H9 (cell line): ENCODE measurements around the gene ZAP70. TPM values are rescaled to one million over a fixed set of nuclear protein-coding genes. Genes with fewer than 3 reads are reported as not detected.

Experiments used
- DNase-seq: peaks from one replicate; pipeline ENCODE4 v3.0.0-alpha.2; 2017
- H2AFZ ChIP-seq: one replicate; pipeline ENCODE4 v1.6.1; 2013; ENCODE audit warnings: mild to moderate bottlenecking, low read length, control low read depth, moderate library complexity
- H2AK5ac ChIP-seq: 2 replicates; pipeline ENCODE4 v1.6.1; 2013; ENCODE audit warnings: low read length, control low read depth, mixed read lengths; ENCODE audit not compliant: insufficient read length
- H2BK120ac ChIP-seq: one replicate; pipeline ENCODE4 v1.6.1; 2013; ENCODE audit warnings: low read depth, mild to moderate bottlenecking, low read length, control low read depth, inconsistent platforms; ENCODE audit not compliant: poor library complexity, severe bottlenecking
- H2BK12ac ChIP-seq: 2 replicates; pipeline ENCODE4 v1.6.1; 2013; ENCODE audit warnings: low read length, control low read depth, mixed read lengths, low read depth; ENCODE audit not compliant: insufficient read length
- H2BK15ac ChIP-seq: 2 replicates; pipeline ENCODE4 v1.6.1; 2013; ENCODE audit warnings: low read depth, low read length, control low read depth
- H2BK20ac ChIP-seq: one replicate; pipeline ENCODE4 v1.6.1; 2013; ENCODE audit warnings: low read depth, mild to moderate bottlenecking, low read length, control low read depth, inconsistent platforms; ENCODE audit not compliant: poor library complexity, severe bottlenecking
- H2BK5ac ChIP-seq: 2 replicates; pipeline ENCODE4 v1.6.1; 2013; ENCODE audit warnings: low read length, control low read depth, mixed read lengths; ENCODE audit not compliant: insufficient read length
- H3K14ac ChIP-seq: 2 replicates; pipeline ENCODE4 v1.6.1; 2013; ENCODE audit warnings: low read length, control low read depth; ENCODE audit not compliant: insufficient read depth
- H3K18ac ChIP-seq: 2 replicates; pipeline ENCODE4 v1.6.1; 2013; ENCODE audit warnings: low read depth, mild to moderate bottlenecking, mixed read lengths, low read length, control low read depth; ENCODE audit not compliant: insufficient read length
- H3K23ac ChIP-seq: 2 replicates; pipeline ENCODE4 v1.6.1; 2013; ENCODE audit warnings: low read length, control low read depth, mixed read lengths, low read depth; ENCODE audit not compliant: insufficient read length
- H3K23me2 ChIP-seq: 2 replicates; pipeline ENCODE4 v1.6.1; 2013; ENCODE audit warnings: low read depth, mild to moderate bottlenecking, mixed read lengths, low read length, control low read depth; ENCODE audit not compliant: insufficient read length, poor library complexity, severe bottlenecking
- H3K27ac ChIP-seq: 2 replicates; pipeline ENCODE4 v1.5.1; 2013; ENCODE audit warnings: low read length, control low read depth, mixed read lengths, low read depth; ENCODE audit not compliant: insufficient read length
- H3K27me3 ChIP-seq: 2 replicates; pipeline ENCODE4 v1.6.1; 2013; ENCODE audit warnings: low read length, control low read depth, inconsistent platforms; ENCODE audit not compliant: insufficient read depth
- H3K4ac ChIP-seq: 2 replicates; pipeline ENCODE4 v1.6.1; 2013; ENCODE audit warnings: low read depth, mild to moderate bottlenecking, control low read depth, inconsistent platforms, low read length, moderate library complexity
- H3K4me1 ChIP-seq: 2 replicates; pipeline ENCODE4 v1.6.1; 2013; ENCODE audit warnings: low read length, control low read depth, inconsistent platforms; ENCODE audit not compliant: insufficient read depth
- H3K4me2 ChIP-seq: 2 replicates; pipeline ENCODE4 v1.6.1; 2013; ENCODE audit warnings: low read length, control low read depth, mixed read lengths; ENCODE audit not compliant: insufficient read length, insufficient read depth
- H3K56ac ChIP-seq: 2 replicates; pipeline ENCODE4 v1.6.1; 2013; ENCODE audit warnings: low read depth, mild to moderate bottlenecking, mixed read lengths, low read length, control low read depth; ENCODE audit not compliant: insufficient read length
- H3K79me1 ChIP-seq: 2 replicates; pipeline ENCODE4 v1.6.1; 2013; ENCODE audit warnings: low read depth, mild to moderate bottlenecking, moderate library complexity, low read length, control low read depth, inconsistent platforms; ENCODE audit not compliant: insufficient read depth, poor library complexity, severe bottlenecking
- H3K79me2 ChIP-seq: 2 replicates; pipeline ENCODE4 v1.6.1; 2013; ENCODE audit warnings: low read length, control low read depth, inconsistent platforms; ENCODE audit not compliant: insufficient read depth
- H3K9ac ChIP-seq: 2 replicates; pipeline ENCODE4 v1.6.1; 2013; ENCODE audit warnings: low read length, control low read depth, mixed read lengths; ENCODE audit not compliant: insufficient read length; ENCODE audit errors: extremely low read depth
- H3K9me3 ChIP-seq: one replicate; pipeline ENCODE4 v1.6.1; 2013; ENCODE audit warnings: low read depth, low read length, inconsistent platforms; ENCODE audit not compliant: control insufficient read depth
- H3T11ph ChIP-seq: one replicate; pipeline ENCODE4 v1.6.1; 2013; ENCODE audit warnings: mild to moderate bottlenecking, low read length, control low read depth, inconsistent platforms
- H4K20me1 ChIP-seq: one replicate; pipeline ENCODE4 v1.6.1; 2013; ENCODE audit not compliant: control insufficient read depth, insufficient read length, insufficient read depth
- H4K5ac ChIP-seq: 2 replicates; pipeline ENCODE4 v1.6.1; 2013; ENCODE audit warnings: low read depth, mild to moderate bottlenecking, mixed read lengths, low read length, control low read depth; ENCODE audit not compliant: insufficient read length
- H4K8ac ChIP-seq: replicated peaks from 2 replicates; pipeline ENCODE4 v1.6.1; 2013; ENCODE audit warnings: low read length, control low read depth, mixed read lengths, low read depth; ENCODE audit not compliant: insufficient read length
- H4K91ac ChIP-seq: 2 replicates; pipeline ENCODE4 v1.6.1; 2013; ENCODE audit warnings: low read depth, mild to moderate bottlenecking, moderate library complexity, mixed read lengths, low read length, control low read depth; ENCODE audit not compliant: insufficient read length
- H3K27ac Mint-ChIP-seq, 3 experiments: 2 replicates in 2 of 3; 3 replicates in 1 of 3; pipeline ENCODE4 v1.8.0; 2020 to 2021; ENCODE audit warnings: mixed read lengths in 3 of 3, mild to moderate bottlenecking in 1 of 3, moderate library complexity in 1 of 3
- H3K27me3 Mint-ChIP-seq: 2 replicates; pipeline ENCODE4 v1.8.0; 2021; ENCODE audit warnings: low read depth, mild to moderate bottlenecking, moderate library complexity, mixed read lengths
- H3K36me3 Mint-ChIP-seq, 3 experiments: 2 replicates in 2 of 3; 3 replicates in 1 of 3; pipeline ENCODE4 v1.8.0; 2020 to 2021; ENCODE audit warnings: low read depth in 3 of 3, mixed read lengths in 3 of 3; ENCODE audit not compliant: insufficient read depth in 1 of 3
- H3K4me1 Mint-ChIP-seq, 2 experiments: 2 replicates each; pipeline ENCODE4 v1.8.0; 2020; ENCODE audit warnings: mixed read lengths in 2 of 2
- H3K4me3 Mint-ChIP-seq, 2 experiments: 2 replicates in 1 of 2; 3 replicates in 1 of 2; pipeline ENCODE4 v1.8.0; 2020 to 2021; ENCODE audit warnings: mild to moderate bottlenecking in 2 of 2, mixed read lengths in 2 of 2, moderate library complexity in 1 of 2
- H3K9me3 Mint-ChIP-seq, 2 experiments: 2 replicates in 1 of 2; 3 replicates in 1 of 2; pipeline ENCODE4 v1.8.0; 2020; ENCODE audit warnings: mild to moderate bottlenecking in 2 of 2, mixed read lengths in 2 of 2, moderate library complexity in 1 of 2
- WGBS: extraction: QIAGEN DNeasy Blood & Tissue Kit; methylation state at CpG from one replicate; pipeline ENCODE4 v1.1.7; 2013; ENCODE audit warnings: missing lambda C conversion rate, low lambda C conversion rate, mixed read lengths; ENCODE audit not compliant: insufficient read length; ENCODE audit errors: extremely low coverage; 5-methylcytosine and 5-hydroxymethylcytosine counted together
- total RNA-seq: library from RNA; stranded (reverse); gene quantifications from 2 replicates; pipeline ENCODE4 v1.2.1, GENCODE V29; 2021
- TF ChIP-seq, protein P1 (sequence below): fragments of 200-600 bp; sonication (generic); conservative IDR thresholded peaks from 3 replicates; pipeline ENCODE4 v1.8.0; 2021; ENCODE audit warnings: antibody characterized with exemption, mild to moderate bottlenecking

Gene ZAP70
- total RNA-seq, 1 experiment from 2014 or later = 0.24 TPM

GRCh38 chr2:97723156-97724072 is 10.0 kb downstream of the ZAP70 start:
- no peak overlapping the region for H2BK12ac ChIP-seq
- H3K23me2 ChIP-seq = no peaks in the 10 kb centered on the region
- H3K27ac ChIP-seq = no peak overlapping the region
- Mint-ChIP-seq H3K4me1 (peaks cover 16 to 21% of the 10 kb centered on the region in 2 experiments), H3K27me3 (peaks cover 3% of the 10 kb centered on the region), H3K36me3 (no peaks in the 10 kb centered on the region; a peak in 2 of 7 replicates), H3K27ac (no peak overlapping the region), H3K4me3 (no peak overlapping the region), H3K9me3 (no peaks in the 10 kb centered on the region; a peak in 2 of 5 replicates)
- DNase-seq = no peak
- no peak overlapping the region for H2AFZ ChIP-seq
- H4K20me1 ChIP-seq = no peaks in the 10 kb centered on the region
- H2BK20ac ChIP-seq = no peak overlapping the region
- H2AK5ac ChIP-seq = no peak overlapping the region
- H2BK15ac ChIP-seq = no peak overlapping the region
- H3K9me3 ChIP-seq = no peaks in the 10 kb centered on the region
- no peak overlapping the region for H2BK5ac ChIP-seq
- no peaks in the 10 kb centered on the region for H3K79me2 ChIP-seq
- no peak overlapping the region for H3K4me2 ChIP-seq
- no peak overlapping the region for H3K9ac ChIP-seq
- no CpG with 5 or more reads among the region's 37 CpGs for WGBS
- H3K56ac ChIP-seq = no peak overlapping the region
- no peak overlapping the region for H3T11ph ChIP-seq
- no peak overlapping the region for H3K4ac ChIP-seq
- H4K8ac ChIP-seq = no peak overlapping the region
- no peak overlapping the region for H4K91ac ChIP-seq
- no peak overlapping the region; the same call in 1 of the 2 replicates for H3K14ac ChIP-seq
- TF ChIP-seq, protein P1, sequence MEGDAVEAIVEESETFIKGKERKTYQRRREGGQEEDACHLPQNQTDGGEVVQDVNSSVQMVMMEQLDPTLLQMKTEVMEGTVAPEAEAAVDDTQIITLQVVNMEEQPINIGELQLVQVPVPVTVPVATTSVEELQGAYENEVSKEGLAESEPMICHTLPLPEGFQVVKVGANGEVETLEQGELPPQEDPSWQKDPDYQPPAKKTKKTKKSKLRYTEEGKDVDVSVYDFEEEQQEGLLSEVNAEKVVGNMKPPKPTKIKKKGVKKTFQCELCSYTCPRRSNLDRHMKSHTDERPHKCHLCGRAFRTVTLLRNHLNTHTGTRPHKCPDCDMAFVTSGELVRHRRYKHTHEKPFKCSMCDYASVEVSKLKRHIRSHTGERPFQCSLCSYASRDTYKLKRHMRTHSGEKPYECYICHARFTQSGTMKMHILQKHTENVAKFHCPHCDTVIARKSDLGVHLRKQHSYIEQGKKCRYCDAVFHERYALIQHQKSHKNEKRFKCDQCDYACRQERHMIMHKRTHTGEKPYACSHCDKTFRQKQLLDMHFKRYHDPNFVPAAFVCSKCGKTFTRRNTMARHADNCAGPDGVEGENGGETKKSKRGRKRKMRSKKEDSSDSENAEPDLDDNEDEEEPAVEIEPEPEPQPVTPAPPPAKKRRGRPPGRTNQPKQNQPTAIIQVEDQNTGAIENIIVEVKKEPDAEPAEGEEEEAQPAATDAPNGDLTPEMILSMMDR = no peak
- H2BK120ac ChIP-seq = no peak overlapping the region
- H3K27me3 ChIP-seq = no peaks in the 10 kb centered on the region
- no peaks in the 10 kb centered on the region for H3K79me1 ChIP-seq
- H3K18ac ChIP-seq = no peak overlapping the region
- H3K4me1 ChIP-seq = peaks cover 6% of the 10 kb centered on the region
- H4K5ac ChIP-seq = no peak overlapping the region
- H3K23ac ChIP-seq = no peak overlapping the region
